ENCODE results near the gene RGS14. TPM values are rescaled to one million over a fixed set of nuclear protein-coding genes. Genes with fewer than 3 reads are reported as not detected.
"Not testable (repeated sequence)": the region's sequence is repeated elsewhere in the genome, so short reads cannot be mapped to it uniquely, and the experiment has no call there.

Gene RGS14
- total RNA-seq, 1 donor from 2014 or later: 9.3 TPM

- ATAC-seq (no peak), DNase-seq (ENCODE audit: low spot score) (no peak)
- intact Hi-C loops (cut with DNase I): no loop called here
Measured at GRCh38 chr5:177410575-177410974, 52.9 kb downstream of the RGS14 start.

- ATAC-seq (no peak), DNase-seq (ENCODE audit: low spot score) (no peak)
- intact Hi-C loops (cut with DNase I): no loop called here
Measured at GRCh38 chr5:177412603-177413233, 55.0 kb downstream of the RGS14 start.

GRCh38 chr5:177414481-177414880 lies 56.8 kb downstream of the RGS14 start:
- DNase-seq (ENCODE audit: low spot score): no peak
- intact Hi-C loops (cut with DNase I): no loop called here
- no peak for ATAC-seq

- intact Hi-C loops (cut with DNase I); DNase-seq (ENCODE audit: low spot score); ATAC-seq: not testable (repeated sequence)
Measured at GRCh38 chr5:177417081-177417480, 59.4 kb downstream of the RGS14 start.

GRCh38 chr5:177419046-177419445 lies 61.3 kb downstream of the RGS14 start:
- intact Hi-C loops (cut with DNase I): no loop called here

GRCh38 chr5:177420472-177420871 lies 62.7 kb downstream of the RGS14 start:
- intact Hi-C loops (cut with DNase I); DNase-seq (ENCODE audit: low spot score); ATAC-seq: not testable (repeated sequence)

More at GRCh38 chr5:177419046-177419445, 61.3 kb downstream of the RGS14 start:
- ATAC-seq (no peak), DNase-seq (ENCODE audit: low spot score) (no peak)

GRCh38 chr5:177421062-177421798 lies 63.5 kb downstream of the RGS14 start:
- DNase-seq (ENCODE audit: low spot score): no peak
- no peak for ATAC-seq
- intact Hi-C loops (cut with DNase I): no loop called here

Other genes with a start within 250 kb of the RGS14 start
- gene NSD1, start 224.2 kb upstream of the RGS14 start, total RNA-seq: 112 TPM
- 24.4 TPM for gene RAB24, start 54.2 kb upstream of the RGS14 start, total RNA-seq
- gene PRELID1, start 54.1 kb upstream of the RGS14 start, total RNA-seq: 50.1 TPM
- 9.9 TPM for gene MXD3, start 46.0 kb upstream of the RGS14 start, total RNA-seq
- 70.0 TPM for gene LMAN2, start 6.3 kb upstream of the RGS14 start, total RNA-seq
- gene SLC34A1, start 26.5 kb downstream of the RGS14 start, total RNA-seq: not detected
- not detected for gene PFN3, start 42.7 kb downstream of the RGS14 start, total RNA-seq
- gene F12, start 51.6 kb downstream of the RGS14 start, total RNA-seq: 0.49 TPM
- gene GRK6, start 68.8 kb downstream of the RGS14 start, total RNA-seq: 25.0 TPM
- 8.2 TPM for gene PRR7, start 88.9 kb downstream of the RGS14 start, total RNA-seq
- 63.5 TPM for gene DBN1, start 115.7 kb downstream of the RGS14 start, total RNA-seq
- gene PDLIM7, start 139.7 kb downstream of the RGS14 start, total RNA-seq: 144 TPM
- gene DOK3, start 151.9 kb downstream of the RGS14 start, total RNA-seq: 16.2 TPM
- 68.2 TPM for gene DDX41, start 159.0 kb downstream of the RGS14 start, total RNA-seq
- gene FAM193B, start 196.6 kb downstream of the RGS14 start, total RNA-seq: 113 TPM
- 81.0 TPM for gene TMED9, start 234.3 kb downstream of the RGS14 start, total RNA-seq
- 16.5 TPM for gene B4GALT7, start 242.2 kb downstream of the RGS14 start, total RNA-seq